ENCODE results near the gene ERFL.
"Not testable (repeated sequence)": the region's sequence is repeated elsewhere in the genome, so short reads cannot be mapped to it uniquely, and the experiment has no call there.

Gene ERFL

DNA sequence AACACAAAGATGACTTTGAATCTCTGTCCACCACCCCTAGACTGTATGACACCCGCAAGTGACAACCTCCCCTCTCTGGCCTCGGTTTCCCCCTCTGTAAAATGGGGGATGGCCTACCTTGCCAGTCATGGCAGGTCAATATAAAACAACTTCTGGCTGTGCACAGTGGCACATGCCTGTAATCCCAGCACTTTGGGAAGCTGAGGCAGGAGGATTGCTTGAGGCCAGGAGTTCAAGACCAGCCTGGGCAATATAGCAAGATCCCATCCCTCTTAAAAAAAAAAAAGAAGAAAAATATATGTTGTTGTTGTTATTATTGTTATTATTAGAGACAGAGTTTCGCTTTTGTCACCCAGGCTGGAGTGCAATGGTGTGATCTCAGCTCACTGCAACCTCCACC, 52.3 kb downstream of the ERFL start:
- not testable (repeated sequence) for DNase-seq

DNA sequence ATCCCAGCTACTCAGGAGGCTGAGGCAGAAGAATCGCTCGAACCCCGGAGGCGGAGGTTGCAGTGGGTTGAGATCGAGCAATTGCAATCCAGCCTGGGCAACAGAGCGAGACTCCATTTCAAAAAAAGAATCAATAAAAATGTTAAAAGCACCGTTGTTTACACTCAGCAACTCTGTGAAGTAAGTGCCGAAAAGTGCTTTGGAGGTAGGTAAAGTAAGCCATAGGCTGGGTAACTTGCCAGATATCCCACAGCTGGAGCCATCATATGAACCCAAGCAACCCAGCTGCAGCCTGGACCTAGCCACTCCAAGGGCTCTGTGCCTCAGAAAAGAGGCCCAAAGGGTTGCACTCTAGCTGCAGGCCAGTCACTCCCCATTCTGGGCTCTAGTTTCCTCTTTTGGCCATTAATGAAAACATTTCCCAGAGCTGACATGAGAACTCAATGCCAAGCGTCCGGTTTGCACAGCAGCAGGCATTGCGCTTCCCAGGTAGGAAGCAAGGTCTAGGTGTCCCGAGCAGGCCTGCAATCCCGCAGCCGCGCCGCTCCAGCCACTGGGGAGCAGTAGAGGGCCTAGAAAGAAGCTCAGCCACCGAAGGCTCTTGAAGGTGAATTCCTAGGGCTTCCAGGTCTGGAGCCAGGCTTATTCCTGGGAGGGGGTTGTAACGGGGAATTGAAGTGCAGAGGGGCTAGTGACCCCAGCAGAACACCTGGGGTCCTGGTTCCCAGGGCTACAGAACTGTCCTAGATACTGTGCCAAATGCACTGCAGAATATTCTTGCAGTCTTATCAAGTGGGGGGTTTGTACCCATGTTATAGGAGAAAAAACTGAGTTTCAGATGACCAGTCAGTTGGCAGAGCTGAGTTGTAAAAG, 55.2 kb downstream of the ERFL start:
- peak; percentile 72 for DNase-seq

DNA sequence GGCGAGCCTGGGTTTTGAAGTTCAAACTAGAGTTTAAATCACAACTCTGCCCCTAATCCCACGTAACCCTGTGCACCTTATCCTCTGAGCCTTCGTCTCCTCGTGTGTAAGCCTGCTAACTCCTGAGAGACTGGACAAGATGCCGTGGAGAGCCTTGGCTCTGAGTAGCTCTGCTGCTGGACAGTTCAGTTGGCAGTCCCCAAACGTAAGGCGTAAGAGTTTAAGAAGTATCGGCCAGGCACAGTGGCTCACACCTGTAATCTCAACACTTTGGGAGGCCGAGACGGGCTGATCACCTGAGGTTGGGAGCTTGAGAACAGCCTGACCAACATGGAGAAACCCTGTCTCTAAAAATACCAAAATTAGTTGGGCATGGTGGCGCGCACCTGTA, 55.9 kb downstream of the ERFL start:
- no peak for DNase-seq

DNA sequence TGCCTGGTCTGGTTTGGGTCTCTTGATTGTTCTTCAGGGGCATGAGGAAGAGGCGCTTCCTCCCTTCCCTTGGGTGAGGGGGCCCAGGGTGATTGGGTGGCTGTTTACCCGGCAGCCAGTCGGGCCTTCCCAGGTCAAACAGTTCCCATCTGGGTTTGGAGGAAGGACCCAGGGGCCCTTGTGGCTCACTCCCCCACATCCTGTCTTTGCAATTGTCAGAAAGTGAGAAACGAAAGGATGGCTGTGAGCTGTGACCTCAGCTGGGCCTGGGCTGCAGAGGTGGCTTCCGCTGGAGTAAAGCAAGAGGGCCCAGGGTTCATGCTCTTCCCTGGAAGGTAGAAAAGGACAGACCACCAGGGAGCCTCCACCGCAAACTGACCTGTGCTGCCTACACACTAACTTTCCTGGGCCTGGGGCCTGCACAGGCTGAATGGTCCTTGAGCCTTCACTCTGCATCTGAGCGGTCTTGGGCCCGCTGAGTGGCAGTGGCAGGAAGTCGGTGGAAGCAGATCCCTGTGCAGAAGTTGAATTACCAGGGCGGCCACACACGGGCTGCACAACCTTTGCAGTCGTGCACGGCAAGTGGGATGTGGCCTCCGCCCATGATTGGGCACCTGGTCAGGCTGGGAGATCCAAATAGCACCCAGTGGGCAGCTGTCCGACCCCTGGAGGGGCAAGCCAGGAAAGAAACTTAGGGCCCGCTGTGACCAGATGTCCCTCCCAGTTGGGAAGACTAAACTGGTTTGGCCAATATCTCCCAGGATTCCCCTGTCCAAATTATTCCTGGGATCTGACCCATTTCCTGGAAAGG, 56.5 kb downstream of the ERFL start:
- peak; percentile 73 for DNase-seq

DNA sequence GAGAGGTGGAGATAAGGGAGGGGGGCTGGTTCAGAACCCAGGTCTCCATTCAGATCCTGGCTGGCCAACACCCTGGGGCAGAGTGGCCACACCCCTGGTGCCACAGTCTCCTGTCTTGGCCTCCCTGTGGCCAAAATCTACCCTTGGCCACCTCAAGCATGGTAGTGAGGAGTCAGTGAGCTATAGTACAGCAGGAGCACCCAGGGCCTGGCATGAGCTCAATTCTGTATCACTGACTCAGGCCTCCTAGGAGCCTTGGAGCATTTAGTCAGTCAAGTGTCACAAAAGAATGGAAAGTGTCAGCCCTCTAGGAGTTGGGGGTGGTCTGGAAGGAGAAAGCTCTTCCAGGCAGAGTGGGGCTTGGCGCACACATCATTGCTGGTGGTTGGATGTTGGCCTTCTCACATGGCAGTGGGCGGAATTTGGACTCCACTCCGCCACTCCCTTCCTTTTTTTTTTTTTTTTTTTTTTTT, 57.8 kb downstream of the ERFL start:
- no peak for DNase-seq

DNA sequence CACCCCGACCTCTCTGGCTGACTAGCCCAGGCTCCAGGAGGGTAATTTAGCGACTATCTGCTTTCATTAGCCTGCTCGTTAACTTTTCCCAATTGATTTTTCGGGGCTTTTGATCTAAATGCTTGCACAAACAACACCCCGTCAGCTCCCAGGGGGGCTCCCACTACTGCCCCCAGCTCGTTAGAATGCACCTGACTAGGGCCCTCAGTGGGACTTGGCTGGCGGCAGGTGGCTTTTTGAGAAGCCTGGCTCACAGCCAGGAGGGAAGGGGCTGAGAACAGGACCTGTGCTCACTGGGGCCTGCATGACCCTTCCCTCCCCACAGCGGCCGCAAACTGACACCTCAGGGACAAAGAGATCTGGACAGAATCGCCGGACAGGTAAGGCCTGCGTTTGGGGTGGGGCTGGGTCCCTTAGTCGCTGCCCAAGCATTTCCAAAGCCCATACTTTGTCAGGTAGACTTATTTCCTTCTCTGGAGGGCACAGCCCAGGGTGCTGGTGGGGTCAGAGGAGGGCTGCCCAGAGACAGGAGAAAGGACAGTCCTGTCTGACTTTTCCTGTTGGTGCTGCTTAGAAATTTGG, 58.8 kb downstream of the ERFL start:
- no peak for DNase-seq

DNA sequence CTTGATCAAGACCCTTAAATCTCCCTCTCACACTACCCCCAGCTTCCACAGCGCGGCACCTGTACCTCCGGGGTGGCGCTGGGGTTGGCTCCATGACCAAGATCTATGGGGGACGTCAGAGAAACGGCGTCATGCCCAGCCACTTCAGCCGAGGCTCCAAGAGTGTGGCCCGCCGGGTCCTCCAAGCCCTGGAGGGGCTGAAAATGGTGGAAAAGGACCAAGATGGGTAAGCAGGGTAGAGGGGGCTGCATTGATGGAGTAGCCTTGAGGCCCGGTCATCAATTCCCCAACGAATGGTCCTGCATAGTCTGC, 59.3 kb downstream of the ERFL start:
- no peak for DNase-seq

DNA sequence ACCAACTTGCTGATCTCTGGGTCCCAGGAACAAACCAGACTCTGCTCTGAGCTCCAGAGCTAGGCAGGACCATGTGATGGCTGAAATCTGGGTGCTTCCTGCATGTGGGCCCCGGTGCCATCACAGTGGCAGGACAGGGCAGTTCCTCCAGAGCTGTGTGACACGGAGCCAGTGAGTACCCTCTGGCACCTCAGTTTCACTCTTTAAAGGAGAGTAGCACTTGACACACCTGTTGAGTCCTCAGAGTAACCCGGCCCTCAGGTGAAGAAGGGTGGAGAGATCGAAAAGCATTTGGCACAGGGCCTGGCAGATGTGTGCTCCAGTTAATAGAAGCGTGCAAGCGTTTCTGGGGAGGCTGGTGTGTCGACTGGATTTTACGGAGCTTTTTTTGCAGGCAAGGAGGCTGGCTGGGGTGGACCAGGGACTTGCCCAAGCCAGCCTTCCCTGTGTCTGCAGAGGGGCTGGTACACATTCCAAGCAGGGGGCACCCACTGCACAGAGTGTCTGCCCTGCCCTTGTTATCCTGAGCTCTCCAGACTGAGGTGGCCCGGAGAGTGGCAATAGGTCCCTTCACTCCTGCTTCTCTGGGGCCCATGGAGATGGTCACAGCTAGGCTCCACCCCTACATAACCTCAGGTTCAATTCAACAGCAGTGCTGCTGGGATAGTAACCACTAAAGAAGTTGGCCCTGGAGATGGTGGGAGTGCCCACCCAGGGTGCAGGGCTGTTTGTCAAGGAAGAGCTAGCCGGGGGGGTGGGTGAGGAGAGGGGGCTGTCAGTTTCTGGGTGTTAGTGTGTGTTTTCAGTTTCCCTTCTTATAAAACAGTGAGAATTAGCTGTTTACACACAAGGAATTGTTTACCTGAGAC, 59.9 kb downstream of the ERFL start:
- no peak for DNase-seq

DNA sequence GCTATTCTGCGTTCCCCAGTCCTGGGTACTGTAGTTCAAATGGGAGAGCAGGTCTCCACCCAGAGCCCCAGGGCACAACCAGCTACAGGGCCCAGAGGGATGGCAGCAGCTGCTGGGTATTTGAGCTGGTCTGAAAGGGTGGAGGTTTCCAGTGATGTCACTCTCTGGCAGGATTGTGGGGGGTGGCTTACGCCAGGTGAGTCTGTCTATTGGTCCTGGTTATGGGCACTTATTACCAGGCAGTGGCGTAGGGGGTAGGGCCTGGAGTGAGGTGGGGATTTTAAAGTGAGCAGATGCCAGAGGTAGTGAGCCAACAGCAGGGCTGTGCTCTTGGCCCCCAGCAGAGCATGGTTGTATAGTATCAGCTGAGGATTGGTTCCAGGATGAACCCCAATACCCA, 62.0 kb downstream of the ERFL start:
- DNase-seq: no peak

DNA sequence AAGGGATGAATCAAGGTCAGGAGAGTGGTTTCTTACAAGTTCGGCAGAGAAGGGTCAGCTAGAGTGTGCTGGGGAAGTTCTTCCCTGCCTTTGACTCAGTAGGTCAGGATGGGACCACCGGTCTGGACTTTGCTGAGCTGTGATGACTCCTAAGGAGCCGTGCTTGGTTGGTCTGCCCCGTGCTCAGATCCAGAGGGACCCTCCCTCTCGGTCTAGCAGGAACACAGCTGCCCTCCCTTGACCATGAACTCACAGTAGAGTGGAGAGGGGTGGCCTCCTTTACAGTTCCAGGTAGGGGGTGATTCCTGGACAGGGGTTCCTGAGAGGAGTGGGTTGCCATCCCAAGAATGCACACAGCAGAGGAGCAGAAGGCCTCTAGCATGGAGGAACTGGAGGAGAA, 63.9 kb downstream of the ERFL start:
- DNase-seq: no peak

DNA sequence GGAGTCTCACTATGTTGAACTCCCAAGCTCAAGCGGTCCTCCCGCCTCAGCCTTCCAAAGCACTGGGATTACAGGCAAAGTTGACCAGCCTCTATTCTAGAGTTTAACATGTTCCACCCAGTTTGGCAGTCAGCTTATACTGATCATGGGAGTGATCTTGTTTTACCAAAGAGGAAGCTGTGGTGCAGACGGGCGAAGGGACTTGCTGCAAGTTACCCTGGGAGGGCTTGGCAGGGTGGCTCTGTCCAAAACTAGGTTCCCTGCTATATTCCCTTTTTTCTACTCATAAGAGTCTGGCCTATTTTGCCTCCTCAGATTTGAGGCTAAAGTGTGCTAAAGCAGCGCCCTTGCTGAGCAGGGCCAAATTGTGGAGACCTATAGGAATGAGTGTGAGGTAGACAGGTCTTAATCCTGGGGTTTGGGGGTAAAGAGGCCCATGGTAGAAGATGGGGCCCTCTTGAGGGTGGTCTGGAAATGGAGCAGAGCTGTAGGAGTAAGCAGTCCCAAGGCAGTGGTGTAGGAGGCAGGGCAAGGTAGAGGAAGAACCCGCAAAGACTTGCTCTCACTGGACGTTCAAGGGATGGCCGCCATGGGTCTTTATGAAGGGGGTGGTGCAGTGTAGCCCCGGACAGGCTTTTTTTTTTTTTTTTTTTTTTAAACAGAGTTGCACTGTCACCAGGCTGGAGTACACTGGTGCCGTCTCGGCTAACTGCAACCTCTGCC, 64.9 kb downstream of the ERFL start:
- no peak for DNase-seq

DNA sequence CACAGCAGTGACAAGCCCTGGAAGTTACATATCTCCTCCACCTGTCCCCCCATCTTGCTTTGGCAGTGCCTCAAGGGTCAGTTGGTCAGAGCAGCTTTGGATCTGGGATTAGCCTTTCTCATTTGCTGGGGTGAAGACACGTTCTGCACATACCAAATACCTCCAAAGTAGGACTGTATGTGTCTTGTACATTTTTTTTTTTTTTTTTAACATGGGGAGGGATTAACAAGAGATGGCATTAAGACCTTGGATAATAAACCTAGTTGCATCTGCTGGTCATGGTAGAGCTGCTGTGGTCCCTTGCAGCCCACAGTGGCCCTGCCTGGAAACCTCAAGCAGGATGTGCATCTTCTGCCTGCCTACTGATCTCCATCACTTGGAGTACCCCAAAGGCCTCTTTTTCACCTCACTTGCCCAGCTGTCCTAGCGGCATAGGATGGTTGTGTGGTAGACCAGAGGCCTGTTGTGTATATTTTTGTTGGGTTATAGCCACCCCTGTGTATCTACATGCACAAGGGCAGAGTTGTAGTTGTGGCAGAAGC, 65.7 kb downstream of the ERFL start:
- DNase-seq: no peak

DNA sequence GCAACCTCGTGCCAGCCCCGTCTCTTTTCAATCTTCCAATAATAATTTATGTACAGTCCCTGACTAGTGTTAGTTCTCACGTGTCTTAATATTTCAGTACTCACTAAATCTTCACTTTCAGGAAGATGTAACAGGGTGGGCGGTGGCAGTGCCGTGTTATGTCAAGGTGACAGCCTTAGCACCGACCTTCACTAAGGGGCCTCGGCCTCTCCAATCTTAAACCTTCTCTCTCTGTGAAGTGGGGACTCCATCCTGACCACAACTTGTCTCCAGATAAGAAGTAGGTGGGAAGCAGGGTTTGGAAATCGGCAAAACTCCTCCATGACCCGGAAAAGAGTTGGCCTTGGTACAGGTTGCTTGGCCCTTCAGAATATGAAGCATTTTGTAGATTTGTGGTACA, 66.4 kb downstream of the ERFL start:
- no peak for DNase-seq

DNA sequence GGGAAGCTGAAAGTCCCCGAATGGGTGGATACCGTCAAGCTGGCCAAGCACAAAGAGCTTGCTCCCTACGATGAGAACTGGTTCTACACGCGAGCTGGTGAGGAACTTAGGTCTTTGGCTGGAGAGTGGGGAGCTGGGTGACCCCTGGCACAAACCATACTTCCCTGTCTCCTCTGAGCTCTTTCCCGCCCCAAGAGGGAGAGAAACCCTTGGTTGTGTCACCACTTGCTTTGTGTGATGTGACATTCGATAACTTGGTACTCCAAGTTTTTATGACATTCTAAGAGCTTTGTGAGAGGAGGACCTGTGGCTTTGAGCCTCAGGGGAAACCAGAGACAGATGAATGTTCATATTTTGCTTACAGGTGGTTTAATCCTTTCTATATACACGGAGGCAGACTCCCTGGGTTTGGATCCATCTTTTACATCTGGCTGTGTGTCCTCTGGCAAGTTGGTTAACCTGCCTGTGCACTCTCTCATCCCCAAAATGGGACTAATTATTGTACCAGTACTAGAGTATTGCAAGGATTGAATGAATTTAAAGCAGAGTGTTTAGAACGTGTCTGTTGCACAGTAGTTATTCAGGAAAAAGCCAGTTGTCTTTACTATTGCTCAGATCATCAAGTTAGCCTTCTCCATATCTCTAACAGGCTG, 67.0 kb downstream of the ERFL start:
- DNase-seq: no peak

DNA sequence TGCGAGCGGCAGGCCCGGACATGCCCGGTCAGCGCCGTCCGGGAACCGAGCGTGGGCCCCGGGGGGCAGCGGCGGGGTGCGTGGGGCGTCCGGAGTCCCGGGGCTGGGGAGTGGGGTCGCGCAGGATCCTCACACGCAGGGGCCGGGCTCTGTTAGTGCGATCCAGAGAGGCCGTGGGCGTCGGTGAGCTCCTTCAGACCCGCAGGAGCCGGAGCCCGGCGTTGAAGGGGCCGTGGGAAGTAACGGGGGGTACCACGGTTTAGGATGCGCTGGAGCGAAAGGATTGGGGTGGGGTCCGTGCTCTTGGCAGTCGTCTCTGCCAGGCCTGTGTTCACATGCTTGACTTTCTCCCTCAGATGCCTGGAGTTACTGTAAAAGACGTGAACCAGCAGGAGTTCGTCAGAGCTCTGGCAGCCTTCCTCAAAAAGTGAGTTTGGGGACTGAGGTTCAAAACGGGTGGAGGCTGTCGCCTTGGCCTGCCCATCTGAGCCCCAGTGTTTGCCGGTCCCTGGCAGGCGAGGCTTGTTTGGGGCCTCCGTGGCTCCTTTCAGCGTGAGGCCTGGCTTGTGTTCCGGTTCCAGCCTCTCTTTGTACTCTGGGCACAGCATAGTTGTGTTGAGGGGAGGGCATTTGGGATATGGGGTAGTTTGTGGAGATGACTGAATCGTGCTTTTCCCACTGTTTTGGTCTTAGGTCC, 67.7 kb downstream of the ERFL start:
- peak; percentile 30 for DNase-seq

DNA sequence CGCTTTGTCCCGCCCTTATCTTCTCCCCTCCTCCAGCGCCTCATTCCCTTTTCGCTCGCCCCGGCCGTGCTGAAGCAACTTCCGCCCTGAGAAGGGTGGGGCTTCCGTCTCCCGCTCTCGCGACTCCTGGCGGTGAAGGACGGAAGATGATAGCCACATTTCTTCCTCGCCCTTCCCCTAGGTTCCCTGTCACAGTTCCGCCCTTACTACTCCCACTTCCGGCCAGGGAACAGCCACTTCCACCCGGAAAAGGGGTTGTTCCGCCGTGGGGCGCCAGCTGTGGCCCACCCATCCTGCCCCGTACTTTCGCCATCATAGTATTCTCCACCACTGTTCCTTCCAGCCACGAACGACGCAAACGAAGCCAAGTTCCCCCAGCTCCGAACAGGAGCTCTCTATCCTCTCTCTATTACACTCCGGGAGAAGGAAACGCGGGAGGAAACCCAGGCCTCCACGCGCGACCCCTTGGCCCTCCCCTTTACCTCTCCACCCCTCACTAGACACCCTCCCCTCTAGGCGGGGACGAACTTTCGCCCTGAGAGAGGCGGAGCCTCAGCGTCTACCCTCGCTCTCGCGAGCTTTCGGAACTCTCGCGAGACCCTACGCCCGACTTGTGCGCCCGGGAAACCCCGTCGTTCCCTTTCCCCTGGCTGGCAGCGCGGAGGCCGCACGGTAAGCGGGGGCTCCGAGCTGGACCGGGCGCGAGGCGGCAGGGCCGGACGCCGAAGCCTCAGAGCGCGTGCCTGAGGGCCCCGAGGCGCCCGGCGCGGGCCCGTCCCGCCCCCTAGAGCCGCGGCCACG, 68.4 kb downstream of the ERFL start, which contains the start of gene RPS19:
TSS of gene RPS19 (plus strand) at position 638 of the 801 bp plus-strand sequence. CDS start 520 bp downstream, outside the sequence.
- peak; percentile 99 for DNase-seq

DNA sequence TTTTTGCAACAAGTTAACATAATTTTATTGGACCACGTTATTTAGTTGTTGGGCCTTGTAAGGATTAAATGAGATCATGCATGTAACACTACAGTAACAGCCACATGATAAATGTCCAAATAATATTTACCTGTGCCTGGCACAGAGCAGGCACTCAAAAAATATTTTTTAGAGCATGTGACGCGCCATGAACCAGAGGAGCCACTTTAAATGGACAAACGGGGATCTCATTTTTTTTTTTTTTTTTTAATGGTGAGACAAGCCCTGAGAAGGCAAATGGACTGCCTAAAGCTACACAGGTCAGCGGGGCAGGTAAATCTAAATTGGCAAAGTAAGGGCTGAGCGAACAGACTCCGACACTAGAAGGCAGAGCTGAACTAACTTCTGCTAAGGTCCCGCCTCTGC, 69.0 kb downstream of the ERFL start:
- DNase-seq: no peak
